ENCODE results near the gene RPP21.

The RPP21 gene

DNA sequence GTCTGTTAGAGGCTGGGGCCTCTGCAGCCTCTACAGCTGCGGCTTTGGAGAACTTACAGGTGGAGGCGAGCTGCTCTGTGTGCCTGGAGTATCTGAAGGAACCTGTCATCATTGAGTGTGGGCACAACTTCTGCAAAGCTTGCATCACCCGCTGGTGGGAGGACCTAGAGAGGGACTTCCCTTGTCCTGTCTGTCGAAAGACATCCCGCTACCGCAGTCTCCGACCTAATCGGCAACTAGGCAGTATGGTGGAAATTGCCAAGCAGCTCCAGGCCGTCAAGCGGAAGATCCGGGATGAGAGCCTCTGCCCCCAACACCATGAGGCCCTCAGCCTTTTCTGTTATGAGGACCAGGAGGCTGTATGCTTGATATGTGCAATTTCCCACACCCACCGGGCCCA, 15.6 kb upstream of the RPP21 start:
- H3F3A ChIP-seq (ENCODE audit: insufficient read depth, low read length), result 0 out of 2 replicates have a peak, but pooled peaks cover 3% of the 10 kb centered on the region
- H3K4me2 ChIP-seq (ENCODE audit: low read length), result no peak overlapping the region
- TF ChIP-seq, protein P1, sequence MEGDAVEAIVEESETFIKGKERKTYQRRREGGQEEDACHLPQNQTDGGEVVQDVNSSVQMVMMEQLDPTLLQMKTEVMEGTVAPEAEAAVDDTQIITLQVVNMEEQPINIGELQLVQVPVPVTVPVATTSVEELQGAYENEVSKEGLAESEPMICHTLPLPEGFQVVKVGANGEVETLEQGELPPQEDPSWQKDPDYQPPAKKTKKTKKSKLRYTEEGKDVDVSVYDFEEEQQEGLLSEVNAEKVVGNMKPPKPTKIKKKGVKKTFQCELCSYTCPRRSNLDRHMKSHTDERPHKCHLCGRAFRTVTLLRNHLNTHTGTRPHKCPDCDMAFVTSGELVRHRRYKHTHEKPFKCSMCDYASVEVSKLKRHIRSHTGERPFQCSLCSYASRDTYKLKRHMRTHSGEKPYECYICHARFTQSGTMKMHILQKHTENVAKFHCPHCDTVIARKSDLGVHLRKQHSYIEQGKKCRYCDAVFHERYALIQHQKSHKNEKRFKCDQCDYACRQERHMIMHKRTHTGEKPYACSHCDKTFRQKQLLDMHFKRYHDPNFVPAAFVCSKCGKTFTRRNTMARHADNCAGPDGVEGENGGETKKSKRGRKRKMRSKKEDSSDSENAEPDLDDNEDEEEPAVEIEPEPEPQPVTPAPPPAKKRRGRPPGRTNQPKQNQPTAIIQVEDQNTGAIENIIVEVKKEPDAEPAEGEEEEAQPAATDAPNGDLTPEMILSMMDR (IDR thresholded peaks at IDR 0.05; ENCODE audit: low read length), result no peak
- TF ChIP-seq EZH2 (IDR thresholded peaks at IDR 0.05; ENCODE audit: borderline replicate concordance, low read length), result no peak
- no peaks in the 10 kb centered on the region for H3K27me3 ChIP-seq (ENCODE audit: insufficient read depth, low read length)
- H3K4me3 ChIP-seq (ENCODE audit: low read depth, low read length, poor library complexity, severe bottlenecking), result no peak overlapping the region
- peaks cover 41% of the 10 kb centered on the region; the same call in 1 of the 2 replicates for H3K36me3 ChIP-seq (ENCODE audit: insufficient read depth, low read length)
- H2AFZ ChIP-seq (ENCODE audit: low read length), result no peak overlapping the region
- no peaks in the 10 kb centered on the region for H4K20me1 ChIP-seq (ENCODE audit: insufficient read depth, low read length)
- no peaks in the 10 kb centered on the region for H3K9me2 ChIP-seq (ENCODE audit: low read depth, low read length)
- H3K4me1 ChIP-seq (ENCODE audit: insufficient read depth, low read length, severe bottlenecking), result peaks cover 20% of the 10 kb centered on the region
- no peaks in the 10 kb centered on the region for H3K9me3 ChIP-seq (ENCODE audit: low read length)
- peaks cover 14% of the 10 kb centered on the region for H3K79me2 ChIP-seq (ENCODE audit: insufficient read depth, low read length)
- H3K9ac ChIP-seq (ENCODE audit: low read length), result no peak overlapping the region
- no peak overlapping the region for H3K27ac ChIP-seq (ENCODE audit: low read depth, low read length, poor library complexity, severe bottlenecking)

- no peaks in the 10 kb centered on the region for H3K9me3 ChIP-seq (ENCODE audit: low read length)
- no peaks in the 10 kb centered on the region for H3K9me2 ChIP-seq (ENCODE audit: low read depth, low read length)
- no peak overlapping the region for H3K27ac ChIP-seq (ENCODE audit: low read depth, low read length, poor library complexity, severe bottlenecking)
- peaks cover 9% of the 10 kb centered on the region for H3K4me1 ChIP-seq (ENCODE audit: insufficient read depth, low read length, severe bottlenecking)
- no peaks in the 10 kb centered on the region for H3K27me3 ChIP-seq (ENCODE audit: insufficient read depth, low read length)
- H3K4me2 ChIP-seq (ENCODE audit: low read length), result no peak overlapping the region
- no peak overlapping the region for H2AFZ ChIP-seq (ENCODE audit: low read length)
- H3K79me2 ChIP-seq (ENCODE audit: insufficient read depth, low read length), result no peaks in the 10 kb centered on the region
- TF ChIP-seq, protein P1 (IDR thresholded peaks at IDR 0.05; ENCODE audit: low read length), result no peak
- TF ChIP-seq EZH2 (IDR thresholded peaks at IDR 0.05; ENCODE audit: borderline replicate concordance, low read length), result no peak
- no peak overlapping the region for H3K9ac ChIP-seq (ENCODE audit: low read length)
- no peak overlapping the region for H3K4me3 ChIP-seq (ENCODE audit: low read depth, low read length, poor library complexity, severe bottlenecking)
- H3K36me3 ChIP-seq (ENCODE audit: insufficient read depth, low read length), result peaks cover 59% of the 10 kb centered on the region
- no peaks in the 10 kb centered on the region for H3F3A ChIP-seq (ENCODE audit: insufficient read depth, low read length)
- H4K20me1 ChIP-seq (ENCODE audit: insufficient read depth, low read length), result no peaks in the 10 kb centered on the region
Observed at GRCh38 chr6:30331981-30332380, 13.0 kb upstream of the RPP21 start.

DNA sequence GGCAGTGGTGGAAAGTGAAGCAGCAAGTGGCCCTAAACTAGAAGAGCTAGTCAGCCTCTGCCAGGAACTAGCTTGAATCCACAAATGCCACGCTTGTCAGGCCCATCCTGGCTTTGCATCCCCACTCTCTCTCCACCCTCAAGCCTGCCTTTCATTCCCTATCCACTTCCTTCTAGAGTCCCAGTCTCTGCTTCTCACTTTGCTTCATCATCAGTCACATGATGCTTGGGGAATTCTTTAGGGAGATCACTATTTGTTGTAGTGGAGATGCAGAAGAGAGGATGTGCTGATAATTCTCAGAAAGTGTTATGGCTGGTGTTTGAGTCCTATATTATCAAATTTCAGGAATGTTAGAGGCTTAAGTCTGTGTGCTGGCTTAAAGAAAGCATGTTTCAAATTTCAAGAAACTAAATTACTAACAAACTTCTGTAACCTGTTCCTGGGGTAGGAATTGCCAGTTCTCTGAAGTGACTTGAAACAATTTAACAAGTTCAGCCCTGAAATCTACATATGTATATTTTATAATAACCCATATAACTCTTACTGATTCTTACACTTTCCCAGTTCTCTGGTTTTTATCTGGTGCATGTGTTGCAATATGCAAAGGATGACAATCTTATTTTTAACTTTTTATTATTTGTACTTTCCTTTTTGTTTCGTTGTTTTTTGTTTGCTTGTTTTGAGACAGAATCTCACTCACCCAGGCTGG, 10.7 kb upstream of the RPP21 start:
- TF ChIP-seq, protein P1 (IDR thresholded peaks at IDR 0.05; ENCODE audit: low read length), result no peak
- TF ChIP-seq EZH2 (IDR thresholded peaks at IDR 0.05; ENCODE audit: borderline replicate concordance, low read length), result no peak
- Histone ChIP-seq H3F3A (ENCODE audit: insufficient read depth, low read length) (no peaks in the 10 kb centered on the region), H3K9me2 (ENCODE audit: low read depth, low read length) (no peaks in the 10 kb centered on the region), H3K9me3 (ENCODE audit: low read length) (no peaks in the 10 kb centered on the region), H3K4me3 (ENCODE audit: low read depth, low read length, poor library complexity, severe bottlenecking) (no peak overlapping the region), H3K4me1 (ENCODE audit: insufficient read depth, low read length, severe bottlenecking) (no peaks in the 10 kb centered on the region), H4K20me1 (ENCODE audit: insufficient read depth, low read length) (no peaks in the 10 kb centered on the region), H3K79me2 (ENCODE audit: insufficient read depth, low read length) (no peaks in the 10 kb centered on the region), H3K9ac (ENCODE audit: low read length) (no peak overlapping the region), H3K27me3 (ENCODE audit: insufficient read depth, low read length) (no peaks in the 10 kb centered on the region), H3K36me3 (ENCODE audit: insufficient read depth, low read length) (peaks cover 69% of the 10 kb centered on the region), H3K27ac (ENCODE audit: low read depth, low read length, poor library complexity, severe bottlenecking) (no peak overlapping the region), H2AFZ (ENCODE audit: low read length) (no peak overlapping the region), H3K4me2 (ENCODE audit: low read length) (no peak overlapping the region)
